Astrocyte (in vitro differentiated cells and primary cell): Measurements from ENCODE around the gene LDB3.

Experiments used
- EZH2 ChIP-seq: IDR thresholded peaks from 2 replicates; pipeline ENCODE4 v1.6.1; 2012; ENCODE audit warnings: mild to moderate bottlenecking, low read length, inconsistent platforms; ENCODE audit not compliant: insufficient read depth
- TF ChIP-seq, protein P1 (sequence below): IDR thresholded peaks from 2 replicates; pipeline ENCODE4 v1.5.1; 2011; ENCODE audit warnings: low read depth, mild to moderate bottlenecking, inconsistent platforms, low read length, moderate library complexity; ENCODE audit not compliant: insufficient read depth

DNA sequence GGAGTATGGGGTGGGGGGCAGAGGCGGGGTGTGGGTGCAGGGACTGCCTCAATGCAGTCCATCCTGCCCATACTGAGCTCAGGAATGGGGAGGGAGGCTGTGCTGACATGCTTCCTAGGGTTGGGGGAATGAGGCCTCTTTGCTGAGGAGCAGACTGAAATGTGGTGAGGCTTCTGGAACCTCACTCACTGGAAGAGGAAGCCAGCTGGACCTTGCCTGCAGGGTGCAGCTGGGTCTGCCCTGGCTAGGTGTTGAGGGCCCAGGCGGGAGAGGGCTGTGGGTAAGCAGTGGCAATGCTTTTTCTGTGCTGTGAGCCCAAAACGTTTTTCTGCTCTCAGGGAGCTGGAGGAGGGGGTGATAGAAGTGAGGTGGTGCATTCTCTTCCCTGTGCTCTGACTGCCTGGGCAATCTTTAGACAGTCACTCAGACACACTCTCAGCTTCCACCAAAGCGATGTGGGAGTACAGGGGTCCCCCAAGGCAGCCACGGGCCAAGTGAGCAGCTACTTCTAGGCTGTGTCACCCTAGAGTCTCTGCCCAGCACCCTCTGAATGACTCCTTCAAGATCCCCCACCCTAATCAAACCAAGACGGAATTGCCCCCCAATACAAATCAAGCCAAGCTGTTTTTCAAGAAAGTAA lies 47.0 kb downstream of the LDB3 start:
- TF ChIP-seq, protein P1, sequence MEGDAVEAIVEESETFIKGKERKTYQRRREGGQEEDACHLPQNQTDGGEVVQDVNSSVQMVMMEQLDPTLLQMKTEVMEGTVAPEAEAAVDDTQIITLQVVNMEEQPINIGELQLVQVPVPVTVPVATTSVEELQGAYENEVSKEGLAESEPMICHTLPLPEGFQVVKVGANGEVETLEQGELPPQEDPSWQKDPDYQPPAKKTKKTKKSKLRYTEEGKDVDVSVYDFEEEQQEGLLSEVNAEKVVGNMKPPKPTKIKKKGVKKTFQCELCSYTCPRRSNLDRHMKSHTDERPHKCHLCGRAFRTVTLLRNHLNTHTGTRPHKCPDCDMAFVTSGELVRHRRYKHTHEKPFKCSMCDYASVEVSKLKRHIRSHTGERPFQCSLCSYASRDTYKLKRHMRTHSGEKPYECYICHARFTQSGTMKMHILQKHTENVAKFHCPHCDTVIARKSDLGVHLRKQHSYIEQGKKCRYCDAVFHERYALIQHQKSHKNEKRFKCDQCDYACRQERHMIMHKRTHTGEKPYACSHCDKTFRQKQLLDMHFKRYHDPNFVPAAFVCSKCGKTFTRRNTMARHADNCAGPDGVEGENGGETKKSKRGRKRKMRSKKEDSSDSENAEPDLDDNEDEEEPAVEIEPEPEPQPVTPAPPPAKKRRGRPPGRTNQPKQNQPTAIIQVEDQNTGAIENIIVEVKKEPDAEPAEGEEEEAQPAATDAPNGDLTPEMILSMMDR: no peak
- no peak for TF ChIP-seq EZH2
